HL-60 (cell line): ENCODE measurements around the gene ZNF423.

ENCODE experiments used
- DNase-seq, 2 experiments: peaks; one replicate each; pipeline ENCODE4 v3.0.0-alpha.2; 2010 to 2020; ENCODE audit warnings: low read depth in 1 of 2, low spot score in 1 of 2
- H3K27ac ChIP-seq: fragments of 250-450 bp; sonication (Bioruptor Pico); replicated peaks from 2 replicates; pipeline ENCODE4 v1.5.1; 2020; ENCODE audit warnings: mild to moderate bottlenecking, moderate library complexity
- H3K27me3 ChIP-seq: fragments of 250-450 bp; sonication (Bioruptor Pico); 2 replicates; pipeline ENCODE4 v1.5.1; 2021; ENCODE audit warnings: mild to moderate bottlenecking, moderate library complexity; ENCODE audit not compliant: insufficient read depth, poor library complexity, severe bottlenecking
- H3K4me3 ChIP-seq: replicated peaks from 2 replicates; pipeline ENCODE4 v1.5.1; 2011; ENCODE audit warnings: mild to moderate bottlenecking, control low read depth, low read length; ENCODE audit not compliant: insufficient read depth
- CTCF ChIP-seq: IDR thresholded peaks from one replicate; pipeline ENCODE4 v1.5.1; 2011; ENCODE audit warnings: low read length, control low read depth, inconsistent platforms; ENCODE audit not compliant: insufficient read depth
- GABPA ChIP-seq: IDR thresholded peaks from 2 replicates; pipeline ENCODE4 v1.6.1; 2012; ENCODE audit warnings: low read depth
- POLR2AphosphoS5 ChIP-seq: IDR thresholded peaks from 2 replicates; pipeline ENCODE4 v1.6.1; 2012; ENCODE audit warnings: low read depth
- REST ChIP-seq: IDR thresholded peaks from 2 replicates; pipeline ENCODE4 v1.6.1; 2012; ENCODE audit warnings: low read depth; ENCODE audit not compliant: insufficient replicate concordance
- SPI1 ChIP-seq: IDR thresholded peaks from 2 replicates; pipeline ENCODE4 v1.6.1; 2012; ENCODE audit warnings: low read depth, mild to moderate bottlenecking, borderline replicate concordance

ZNF423 gene

DNA sequence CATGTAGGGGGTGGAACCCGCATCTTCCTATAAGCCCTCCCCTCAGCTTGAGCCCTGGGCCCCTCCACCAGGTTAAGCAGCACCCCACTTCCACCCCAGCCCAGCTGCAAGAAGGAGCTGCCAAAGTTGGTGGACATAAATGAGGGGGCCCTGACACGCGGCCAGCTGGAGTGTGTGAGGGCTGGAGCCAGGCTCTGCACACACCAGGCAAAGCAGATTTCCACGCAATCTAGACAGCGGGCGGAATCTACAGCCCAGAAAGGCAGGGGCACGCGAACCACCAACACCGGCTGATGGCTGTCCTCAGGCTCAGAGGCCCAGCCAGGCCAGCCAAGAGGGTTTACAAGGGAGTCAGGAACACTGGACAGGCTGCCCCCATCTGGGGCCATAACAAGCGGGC, 171.2 kb downstream of the ZNF423 start:
- Histone ChIP-seq H3K4me3 (no peak overlapping the region), H3K27ac (no peak overlapping the region), H3K27me3 (no peaks in the 10 kb centered on the region)
- DNase-seq: no peak
- no peak for TF ChIP-seq CTCF
- no peak for TF ChIP-seq REST
- TF ChIP-seq POLR2AphosphoS5: no peak

- no peak overlapping the region for H3K4me3 ChIP-seq
- no peak overlapping the region for H3K27ac ChIP-seq
- DNase-seq: no peak
- no peaks in the 10 kb centered on the region for H3K27me3 ChIP-seq
- no peak for TF ChIP-seq SPI1
- no peak for TF ChIP-seq CTCF
- TF ChIP-seq REST: no peak
- no peak for TF ChIP-seq POLR2AphosphoS5
- no peak for TF ChIP-seq GABPA
These were observed 173.2 kb downstream of the ZNF423 start for GRCh38 chr16:49682577-49683165.

DNA sequence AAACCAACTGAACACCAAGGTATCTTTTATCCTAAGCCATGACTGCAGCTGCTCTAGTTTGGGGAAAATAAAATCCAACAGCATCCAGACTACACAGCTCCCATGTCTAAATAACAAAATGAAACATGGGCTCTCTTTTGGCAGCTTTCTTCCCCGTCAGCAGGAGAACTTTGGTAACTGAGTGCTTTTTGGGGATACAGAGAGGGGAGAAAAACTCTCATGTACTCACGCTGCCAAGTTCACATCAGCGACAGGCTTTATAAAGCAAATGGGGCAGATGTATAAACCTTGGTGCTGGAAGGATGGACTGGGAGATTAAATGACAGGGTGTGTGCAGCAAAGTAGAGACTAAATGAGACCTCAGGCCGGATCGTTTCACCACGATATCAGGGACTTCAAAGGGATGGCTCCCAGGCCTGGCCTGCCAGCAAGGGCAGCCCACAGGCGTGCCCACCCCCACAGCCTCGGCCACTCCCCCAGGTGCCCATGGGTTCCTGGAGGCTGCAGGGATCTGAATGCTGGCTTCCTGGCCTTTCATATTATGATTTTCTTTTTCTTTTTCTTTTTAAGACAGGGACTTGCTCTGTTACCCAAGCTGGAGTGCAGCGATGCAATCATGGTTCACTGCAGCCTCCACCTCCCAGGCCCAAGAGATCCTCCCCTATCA, 174.6 kb downstream of the ZNF423 start:
- Histone ChIP-seq H3K4me3 (no peak overlapping the region), H3K27me3 (no peaks in the 10 kb centered on the region), H3K27ac (no peak overlapping the region)
- DNase-seq: no peak
- TF ChIP-seq POLR2AphosphoS5 (no peak), SPI1 (no peak), GABPA (no peak), REST (no peak), CTCF (no peak)
